GM12874 (cell line): ENCODE measurements around the gene TLX1.

ENCODE experiments used
- CTCF ChIP-seq: IDR thresholded peaks from 2 replicates; pipeline ENCODE4 v1.5.1; 2011; ENCODE audit warnings: low read depth, mild to moderate bottlenecking, control low read depth, low read length, moderate library complexity; ENCODE audit not compliant: insufficient read depth

The TLX1 gene

GRCh38 chr10:101146392-101147251 is 15.5 kb downstream of the TLX1 start:
- no peak for TF ChIP-seq CTCF

DNA sequence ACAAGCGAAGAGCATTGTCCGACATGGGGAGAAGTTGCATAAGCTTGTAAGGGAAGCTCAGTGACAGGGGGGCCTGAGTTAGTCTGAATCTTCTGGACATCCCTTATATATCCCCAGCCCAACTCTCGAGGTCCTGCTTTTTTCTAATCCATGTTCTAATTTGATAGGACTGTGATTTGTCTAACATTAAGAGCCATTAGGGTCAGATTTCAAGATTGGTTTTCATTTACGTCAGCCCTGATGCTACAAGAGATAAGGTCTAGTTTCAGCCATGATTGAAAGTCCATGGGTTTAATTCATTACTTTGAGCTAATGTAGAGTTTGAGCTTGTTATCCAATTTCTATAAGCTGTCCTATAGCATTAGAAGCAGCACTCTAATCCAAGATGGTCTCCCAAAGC is 20.3 kb downstream of the TLX1 start:
- no peak for TF ChIP-seq CTCF

DNA sequence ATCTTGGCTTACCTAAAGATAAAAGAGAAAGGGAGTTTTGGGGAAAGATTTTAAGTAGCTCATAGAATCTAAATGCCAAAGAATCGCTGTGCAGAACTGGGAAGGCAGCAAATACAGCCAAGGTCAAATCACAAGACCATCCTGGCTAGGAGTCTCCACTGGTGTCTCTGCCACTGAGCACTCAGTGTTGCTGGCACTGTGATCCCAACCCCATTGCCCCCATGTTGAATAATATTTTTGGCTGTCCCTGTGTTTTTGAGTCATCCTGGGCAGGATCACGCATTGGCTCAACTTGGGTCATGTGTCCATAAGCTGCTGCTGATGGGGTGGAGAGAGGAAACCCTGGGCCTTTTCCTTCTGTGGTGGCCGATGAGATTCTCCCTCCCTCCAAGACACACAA is 21.2 kb downstream of the TLX1 start:
- TF ChIP-seq CTCF, result no peak

- TF ChIP-seq CTCF, result no peak
Observed at GRCh38 chr10:101155896-101156295, 24.8 kb downstream of the TLX1 start.

- no peak for TF ChIP-seq CTCF
Observed at GRCh38 chr10:101157756-101158458, 26.8 kb downstream of the TLX1 start.

GRCh38 chr10:101158459-101159058 is 27.5 kb downstream of the TLX1 start:
- TF ChIP-seq CTCF, result no peak
